Measurements from ENCODE around the gene ADCK1. TPM values are rescaled to one million over a fixed set of nuclear protein-coding genes. Genes with fewer than 3 reads are reported as not detected.
"Not testable (repeated sequence)": the region's sequence is repeated elsewhere in the genome, so short reads cannot be mapped to it uniquely, and the experiment has no call there.

ADCK1 gene
- total and polyA plus RNA-seq, 2 experiments from 2014 or later, result 6.7 to 11.2 TPM

DNA sequence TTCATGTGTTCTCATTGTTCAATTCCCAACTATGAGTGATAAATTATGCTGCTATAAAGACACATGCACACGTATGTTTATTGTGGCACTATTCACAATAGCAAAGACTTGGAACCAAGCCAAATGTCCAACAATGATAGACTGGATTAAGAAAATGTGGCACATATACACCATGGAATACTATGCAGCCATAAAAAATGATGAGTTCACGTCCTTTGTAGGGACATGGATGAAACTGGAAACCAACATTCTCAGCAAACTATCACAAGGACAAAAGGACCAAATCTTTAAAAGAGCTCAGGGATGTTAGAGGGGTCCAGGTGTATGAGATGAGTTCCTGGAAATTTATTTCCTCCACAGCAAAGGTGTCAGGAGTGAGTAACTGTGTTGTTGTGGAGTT, 115.5 kb downstream of the ADCK1 start:
- H3K27me3 ChIP-seq (ENCODE audit: insufficient read depth); H2AFZ ChIP-seq; H3K4me3 Mint-ChIP-seq; ATAC-seq; H4K20me1 ChIP-seq (replicated peaks; ENCODE audit: insufficient read depth); H3K79me2 ChIP-seq (replicated peaks; ENCODE audit: insufficient read depth); DNase-seq (ENCODE audit: low spot score); H3K9me3 Mint-ChIP-seq; H3K36me3 ChIP-seq (ENCODE audit: insufficient read depth); H3K27ac Mint-ChIP-seq; H3K4me3 ChIP-seq; H3K4me2 ChIP-seq; H3K27me3 Mint-ChIP-seq (ENCODE audit: insufficient read depth, low read depth, poor library complexity); H3K9me2 ChIP-seq (ENCODE audit: insufficient read depth); H3K27ac ChIP-seq (ENCODE audit: low read depth); H3K36me3 Mint-ChIP-seq (ENCODE audit: low read depth); H3F3A ChIP-seq (replicated peaks; ENCODE audit: low read depth): not testable (repeated sequence)
- H3K4me1 Mint-ChIP-seq, result peaks cover 22% of the 10 kb centered on the region
- peaks cover 11% of the 10 kb centered on the region for H3K4me1 ChIP-seq (ENCODE audit: insufficient read depth)

DNA sequence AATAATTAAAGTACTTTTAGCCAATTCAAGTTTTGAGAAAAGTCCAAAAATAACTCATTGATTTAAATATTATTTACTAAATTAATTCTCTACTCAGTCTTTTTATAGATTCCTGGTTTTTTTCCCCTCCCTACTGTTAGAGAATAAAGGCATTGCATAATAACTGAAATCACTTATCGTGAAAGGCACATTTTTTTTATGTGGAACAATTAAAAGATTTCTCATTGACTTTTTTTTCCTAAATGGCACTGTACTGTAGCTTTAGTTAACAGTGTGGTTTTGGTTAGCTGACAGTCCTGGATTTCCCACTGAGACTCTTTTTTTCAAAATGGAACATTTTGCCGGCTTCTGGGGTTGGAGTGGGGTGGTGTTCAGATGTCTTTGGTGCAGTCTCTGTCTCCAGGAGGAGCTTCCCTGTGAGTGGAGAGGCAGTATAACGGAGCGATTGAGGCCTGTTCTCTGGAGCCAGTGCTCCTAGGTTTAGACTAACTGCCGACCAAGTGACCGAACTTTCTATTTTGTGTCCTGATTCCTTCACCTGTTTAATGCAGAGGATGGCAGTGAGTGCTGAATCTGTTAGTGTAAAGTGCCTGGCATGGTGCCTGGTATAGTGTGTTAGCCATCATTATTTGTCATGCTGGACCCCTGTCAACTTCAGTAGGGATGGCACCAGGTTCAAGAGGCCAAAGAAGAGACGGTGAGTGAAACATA, 117.7 kb downstream of the ADCK1 start:
- Histone ChIP-seq H3K4me2 (no peak overlapping the region), H3K27me3 (ENCODE audit: insufficient read depth) (no peaks in the 10 kb centered on the region), H3K9me2 (ENCODE audit: insufficient read depth) (no peaks in the 10 kb centered on the region), H3K27ac (ENCODE audit: low read depth) (no peak overlapping the region), H3K79me2 (replicated peaks; ENCODE audit: insufficient read depth) (no peaks in the 10 kb centered on the region), H3F3A (replicated peaks; ENCODE audit: low read depth) (no peaks in the 10 kb centered on the region), H2AFZ (no peak overlapping the region), H3K4me3 (no peak overlapping the region), H4K20me1 (replicated peaks; ENCODE audit: insufficient read depth) (no peaks in the 10 kb centered on the region), H3K36me3 (ENCODE audit: insufficient read depth) (no peaks in the 10 kb centered on the region), H3K4me1 (ENCODE audit: insufficient read depth) (peaks cover 10% of the 10 kb centered on the region)
- no peak for DNase-seq (ENCODE audit: low spot score)
- ATAC-seq, result no peak
- TF ChIP-seq ZNF331 (CRISPR knock-in tag; IDR thresholded peaks at IDR 0.05; ENCODE audit: low read depth), result no peak
- TF ChIP-seq, protein P1, sequence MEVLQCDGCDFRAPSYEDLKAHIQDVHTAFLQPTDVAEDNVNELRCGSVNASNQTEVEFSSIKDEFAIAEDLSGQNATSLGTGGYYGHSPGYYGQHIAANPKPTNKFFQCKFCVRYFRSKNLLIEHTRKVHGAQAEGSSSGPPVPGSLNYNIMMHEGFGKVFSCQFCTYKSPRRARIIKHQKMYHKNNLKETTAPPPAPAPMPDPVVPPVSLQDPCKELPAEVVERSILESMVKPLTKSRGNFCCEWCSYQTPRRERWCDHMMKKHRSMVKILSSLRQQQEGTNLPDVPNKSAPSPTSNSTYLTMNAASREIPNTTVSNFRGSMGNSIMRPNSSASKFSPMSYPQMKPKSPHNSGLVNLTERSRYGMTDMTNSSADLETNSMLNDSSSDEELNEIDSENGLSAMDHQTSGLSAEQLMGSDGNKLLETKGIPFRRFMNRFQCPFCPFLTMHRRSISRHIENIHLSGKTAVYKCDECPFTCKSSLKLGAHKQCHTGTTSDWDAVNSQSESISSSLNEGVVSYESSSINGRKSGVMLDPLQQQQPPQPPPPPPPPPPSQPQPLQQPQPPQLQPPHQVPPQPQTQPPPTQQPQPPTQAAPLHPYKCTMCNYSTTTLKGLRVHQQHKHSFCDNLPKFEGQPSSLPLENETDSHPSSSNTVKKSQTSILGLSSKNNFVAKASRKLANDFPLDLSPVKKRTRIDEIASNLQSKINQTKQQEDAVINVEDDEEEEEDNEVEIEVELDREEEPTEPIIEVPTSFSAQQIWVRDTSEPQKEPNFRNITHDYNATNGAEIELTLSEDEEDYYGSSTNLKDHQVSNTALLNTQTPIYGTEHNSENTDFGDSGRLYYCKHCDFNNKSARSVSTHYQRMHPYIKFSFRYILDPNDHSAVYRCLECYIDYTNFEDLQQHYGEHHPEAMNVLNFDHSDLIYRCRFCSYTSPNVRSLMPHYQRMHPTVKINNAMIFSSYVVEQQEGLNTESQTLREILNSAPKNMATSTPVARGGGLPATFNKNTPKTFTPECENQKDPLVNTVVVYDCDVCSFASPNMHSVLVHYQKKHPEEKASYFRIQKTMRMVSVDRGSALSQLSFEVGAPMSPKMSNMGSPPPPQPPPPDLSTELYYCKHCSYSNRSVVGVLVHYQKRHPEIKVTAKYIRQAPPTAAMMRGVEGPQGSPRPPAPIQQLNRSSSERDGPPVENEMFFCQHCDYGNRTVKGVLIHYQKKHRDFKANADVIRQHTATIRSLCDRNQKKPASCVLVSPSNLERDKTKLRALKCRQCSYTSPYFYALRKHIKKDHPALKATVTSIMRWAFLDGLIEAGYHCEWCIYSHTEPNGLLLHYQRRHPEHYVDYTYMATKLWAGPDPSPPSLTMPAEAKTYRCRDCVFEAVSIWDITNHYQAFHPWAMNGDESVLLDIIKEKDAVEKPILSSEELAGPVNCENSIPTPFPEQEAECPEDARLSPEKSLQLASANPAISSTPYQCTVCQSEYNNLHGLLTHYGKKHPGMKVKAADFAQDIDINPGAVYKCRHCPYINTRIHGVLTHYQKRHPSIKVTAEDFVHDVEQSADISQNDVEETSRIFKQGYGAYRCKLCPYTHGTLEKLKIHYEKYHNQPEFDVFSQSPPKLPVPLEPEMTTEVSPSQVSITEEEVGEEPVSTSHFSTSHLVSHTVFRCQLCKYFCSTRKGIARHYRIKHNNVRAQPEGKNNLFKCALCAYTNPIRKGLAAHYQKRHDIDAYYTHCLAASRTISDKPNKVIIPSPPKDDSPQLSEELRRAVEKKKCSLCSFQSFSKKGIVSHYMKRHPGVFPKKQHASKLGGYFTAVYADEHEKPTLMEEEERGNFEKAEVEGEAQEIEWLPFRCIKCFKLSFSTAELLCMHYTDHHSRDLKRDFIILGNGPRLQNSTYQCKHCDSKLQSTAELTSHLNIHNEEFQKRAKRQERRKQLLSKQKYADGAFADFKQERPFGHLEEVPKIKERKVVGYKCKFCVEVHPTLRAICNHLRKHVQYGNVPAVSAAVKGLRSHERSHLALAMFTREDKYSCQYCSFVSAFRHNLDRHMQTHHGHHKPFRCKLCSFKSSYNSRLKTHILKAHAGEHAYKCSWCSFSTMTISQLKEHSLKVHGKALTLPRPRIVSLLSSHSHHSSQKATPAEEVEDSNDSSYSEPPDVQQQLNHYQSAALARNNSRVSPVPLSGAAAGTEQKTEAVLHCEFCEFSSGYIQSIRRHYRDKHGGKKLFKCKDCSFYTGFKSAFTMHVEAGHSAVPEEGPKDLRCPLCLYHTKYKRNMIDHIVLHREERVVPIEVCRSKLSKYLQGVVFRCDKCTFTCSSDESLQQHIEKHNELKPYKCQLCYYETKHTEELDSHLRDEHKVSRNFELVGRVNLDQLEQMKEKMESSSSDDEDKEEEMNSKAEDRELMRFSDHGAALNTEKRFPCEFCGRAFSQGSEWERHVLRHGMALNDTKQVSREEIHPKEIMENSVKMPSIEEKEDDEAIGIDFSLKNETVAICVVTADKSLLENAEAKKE (CRISPR knock-in tag; IDR thresholded peaks at IDR 0.05), result no peak
- TF ChIP-seq, protein P2, sequence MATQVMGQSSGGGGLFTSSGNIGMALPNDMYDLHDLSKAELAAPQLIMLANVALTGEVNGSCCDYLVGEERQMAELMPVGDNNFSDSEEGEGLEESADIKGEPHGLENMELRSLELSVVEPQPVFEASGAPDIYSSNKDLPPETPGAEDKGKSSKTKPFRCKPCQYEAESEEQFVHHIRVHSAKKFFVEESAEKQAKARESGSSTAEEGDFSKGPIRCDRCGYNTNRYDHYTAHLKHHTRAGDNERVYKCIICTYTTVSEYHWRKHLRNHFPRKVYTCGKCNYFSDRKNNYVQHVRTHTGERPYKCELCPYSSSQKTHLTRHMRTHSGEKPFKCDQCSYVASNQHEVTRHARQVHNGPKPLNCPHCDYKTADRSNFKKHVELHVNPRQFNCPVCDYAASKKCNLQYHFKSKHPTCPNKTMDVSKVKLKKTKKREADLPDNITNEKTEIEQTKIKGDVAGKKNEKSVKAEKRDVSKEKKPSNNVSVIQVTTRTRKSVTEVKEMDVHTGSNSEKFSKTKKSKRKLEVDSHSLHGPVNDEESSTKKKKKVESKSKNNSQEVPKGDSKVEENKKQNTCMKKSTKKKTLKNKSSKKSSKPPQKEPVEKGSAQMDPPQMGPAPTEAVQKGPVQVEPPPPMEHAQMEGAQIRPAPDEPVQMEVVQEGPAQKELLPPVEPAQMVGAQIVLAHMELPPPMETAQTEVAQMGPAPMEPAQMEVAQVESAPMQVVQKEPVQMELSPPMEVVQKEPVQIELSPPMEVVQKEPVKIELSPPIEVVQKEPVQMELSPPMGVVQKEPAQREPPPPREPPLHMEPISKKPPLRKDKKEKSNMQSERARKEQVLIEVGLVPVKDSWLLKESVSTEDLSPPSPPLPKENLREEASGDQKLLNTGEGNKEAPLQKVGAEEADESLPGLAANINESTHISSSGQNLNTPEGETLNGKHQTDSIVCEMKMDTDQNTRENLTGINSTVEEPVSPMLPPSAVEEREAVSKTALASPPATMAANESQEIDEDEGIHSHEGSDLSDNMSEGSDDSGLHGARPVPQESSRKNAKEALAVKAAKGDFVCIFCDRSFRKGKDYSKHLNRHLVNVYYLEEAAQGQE (IDR thresholded peaks at IDR 0.05; ENCODE audit: unreplicated experiment), result no peak
- TF ChIP-seq EZH2 (IDR thresholded peaks at IDR 0.05; ENCODE audit: low read depth, unreplicated experiment), result no peak
- TF ChIP-seq, protein P3, sequence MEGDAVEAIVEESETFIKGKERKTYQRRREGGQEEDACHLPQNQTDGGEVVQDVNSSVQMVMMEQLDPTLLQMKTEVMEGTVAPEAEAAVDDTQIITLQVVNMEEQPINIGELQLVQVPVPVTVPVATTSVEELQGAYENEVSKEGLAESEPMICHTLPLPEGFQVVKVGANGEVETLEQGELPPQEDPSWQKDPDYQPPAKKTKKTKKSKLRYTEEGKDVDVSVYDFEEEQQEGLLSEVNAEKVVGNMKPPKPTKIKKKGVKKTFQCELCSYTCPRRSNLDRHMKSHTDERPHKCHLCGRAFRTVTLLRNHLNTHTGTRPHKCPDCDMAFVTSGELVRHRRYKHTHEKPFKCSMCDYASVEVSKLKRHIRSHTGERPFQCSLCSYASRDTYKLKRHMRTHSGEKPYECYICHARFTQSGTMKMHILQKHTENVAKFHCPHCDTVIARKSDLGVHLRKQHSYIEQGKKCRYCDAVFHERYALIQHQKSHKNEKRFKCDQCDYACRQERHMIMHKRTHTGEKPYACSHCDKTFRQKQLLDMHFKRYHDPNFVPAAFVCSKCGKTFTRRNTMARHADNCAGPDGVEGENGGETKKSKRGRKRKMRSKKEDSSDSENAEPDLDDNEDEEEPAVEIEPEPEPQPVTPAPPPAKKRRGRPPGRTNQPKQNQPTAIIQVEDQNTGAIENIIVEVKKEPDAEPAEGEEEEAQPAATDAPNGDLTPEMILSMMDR (conservative IDR thresholded peaks at IDR 0.05; ENCODE audit: low read depth in 2 of 2), result no peak
- TF ChIP-seq CREB1 (CRISPR knock-in tag; IDR thresholded peaks at IDR 0.05; ENCODE audit: low read depth), result no peak
- TF ChIP-seq NANOG (IDR thresholded peaks at IDR 0.05; ENCODE audit: borderline replicate concordance), result no peak
- TF ChIP-seq, protein P4, sequence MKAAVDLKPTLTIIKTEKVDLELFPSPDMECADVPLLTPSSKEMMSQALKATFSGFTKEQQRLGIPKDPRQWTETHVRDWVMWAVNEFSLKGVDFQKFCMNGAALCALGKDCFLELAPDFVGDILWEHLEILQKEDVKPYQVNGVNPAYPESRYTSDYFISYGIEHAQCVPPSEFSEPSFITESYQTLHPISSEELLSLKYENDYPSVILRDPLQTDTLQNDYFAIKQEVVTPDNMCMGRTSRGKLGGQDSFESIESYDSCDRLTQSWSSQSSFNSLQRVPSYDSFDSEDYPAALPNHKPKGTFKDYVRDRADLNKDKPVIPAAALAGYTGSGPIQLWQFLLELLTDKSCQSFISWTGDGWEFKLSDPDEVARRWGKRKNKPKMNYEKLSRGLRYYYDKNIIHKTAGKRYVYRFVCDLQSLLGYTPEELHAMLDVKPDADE (IDR thresholded peaks at IDR 0.05), result no peak
- Mint-ChIP-seq H3K27ac (no peak overlapping the region), H3K36me3 (ENCODE audit: low read depth) (peaks cover 6% of the 10 kb centered on the region; the same call in 2 of the 3 replicates), H3K4me1 (peaks cover 15% of the 10 kb centered on the region), H3K27me3 (ENCODE audit: insufficient read depth, low read depth, poor library complexity) (peaks cover 3% of the 10 kb centered on the region), H3K9me3 (peaks cover 10% of the 10 kb centered on the region; the same call in 2 of the 3 replicates), H3K4me3 (no peak overlapping the region)
